Activated effector memory CD4-positive, alpha-beta T cell treated with anti-CD3 and anti-CD28 coated beads, Interleukin-2, amount 50 U/mL, for 16 hours (primary cell): ENCODE data around the gene TNNT1.

Experiments used
- DNase-seq: peaks from one replicate; pipeline ENCODE4 v3.0.0-alpha.2; 2020

Gene TNNT1

GRCh38 chr19:55087542-55087901 is 61.5 kb downstream of the TNNT1 start:
- DNase-seq, result no peak

- peak; percentile 85 for DNase-seq
Measured at GRCh38 chr19:55086730-55087541, 62.1 kb downstream of the TNNT1 start.

- DNase-seq, result no peak
Measured at GRCh38 chr19:55085923-55086715, 62.9 kb downstream of the TNNT1 start.

DNA sequence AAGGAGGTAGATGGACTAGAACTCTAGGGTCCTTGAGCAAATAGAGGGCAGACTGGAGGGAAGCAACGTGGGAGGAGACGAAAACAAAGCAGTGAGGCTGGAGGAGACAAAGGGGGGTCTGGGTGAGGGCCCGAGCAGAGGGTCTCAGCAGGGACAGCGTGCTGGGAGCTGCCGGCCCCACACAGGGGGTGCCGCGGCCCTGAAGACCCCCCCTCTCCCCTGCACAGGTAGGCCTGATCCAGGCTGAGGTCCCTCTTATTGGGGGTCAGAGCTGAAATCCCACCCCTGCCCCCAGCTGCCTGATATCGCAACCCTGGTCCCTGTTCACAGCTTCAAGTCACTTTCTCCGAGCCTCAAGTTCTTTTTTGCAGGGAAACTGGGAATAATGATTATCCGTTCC is 64.6 kb downstream of the TNNT1 start:
- no peak for DNase-seq

- DNase-seq, result no peak
Measured at GRCh38 chr19:55083004-55083850, 65.8 kb downstream of the TNNT1 start.
